ENCODE data around the gene CAMK2G. TPM values are rescaled to one million over a fixed set of nuclear protein-coding genes. Genes with fewer than 3 reads are reported as not detected.

Gene CAMK2G
- total and polyA plus RNA-seq, 2 experiments from 2014 or later, result 30.6 to 34.1 TPM

GRCh38 chr10:73790886-73791625 lies 83.3 kb downstream of the CAMK2G start (continued):
- no peak for TF ChIP-seq NANOG (IDR thresholded peaks at IDR 0.05; ENCODE audit: borderline replicate concordance)
- no peak for TF ChIP-seq REST (IDR thresholded peaks at IDR 0.05; ENCODE audit: unreplicated experiment)
- no peak for TF ChIP-seq JUNB (IDR thresholded peaks at IDR 0.05; ENCODE audit: unreplicated experiment)

GRCh38 chr10:73789659-73790055 lies 84.7 kb downstream of the CAMK2G start:
- DNase-seq (ENCODE audit: low spot score), result no peak
- H3K4me1 ChIP-seq (ENCODE audit: insufficient read depth), result peaks cover 6% of the 10 kb centered on the region; the same call in 1 of the 2 replicates
- H3K9me3 Mint-ChIP-seq, result no peaks in the 10 kb centered on the region
- TF ChIP-seq EZH2phosphoT487 (IDR thresholded peaks at IDR 0.05; ENCODE audit: unreplicated experiment), result no peak
- TF ChIP-seq ZNF114 (CRISPR knock-in tag; IDR thresholded peaks at IDR 0.05), result no peak
- TF ChIP-seq JUNB (IDR thresholded peaks at IDR 0.05; ENCODE audit: unreplicated experiment), result no peak
- TF ChIP-seq CTCF (conservative IDR thresholded peaks at IDR 0.05; ENCODE audit: low read depth in 2 of 2), result no peak
- TF ChIP-seq CREB1 (CRISPR knock-in tag; IDR thresholded peaks at IDR 0.05; ENCODE audit: low read depth), result no peak
- no peak for TF ChIP-seq ETS1 (IDR thresholded peaks at IDR 0.05)
- H2AFZ ChIP-seq, result no peak overlapping the region
- peaks cover 24% of the 10 kb centered on the region for H3K27me3 Mint-ChIP-seq (ENCODE audit: insufficient read depth, low read depth, poor library complexity)
- H3K36me3 Mint-ChIP-seq (ENCODE audit: low read depth), result peaks cover 31% of the 10 kb centered on the region
- no peak overlapping the region; the same call in 2 of the 3 replicates for H3K4me3 Mint-ChIP-seq
- ATAC-seq, result no peak
- peaks cover 19% of the 10 kb centered on the region for H4K20me1 ChIP-seq (replicated peaks; ENCODE audit: insufficient read depth)
- no peak overlapping the region for H3K27ac Mint-ChIP-seq
- H3K27ac ChIP-seq (ENCODE audit: low read depth), result no peak overlapping the region
- peaks cover 16% of the 10 kb centered on the region; the same call in 1 of the 2 replicates for H3K79me2 ChIP-seq (replicated peaks; ENCODE audit: insufficient read depth)
- 0 out of 2 replicates have a peak, but pooled peaks cover 10% of the 10 kb centered on the region for H3F3A ChIP-seq (replicated peaks; ENCODE audit: low read depth)
- H3K4me3 ChIP-seq, result no peak overlapping the region
- H3K4me1 Mint-ChIP-seq, result peaks cover 10% of the 10 kb centered on the region
- no peaks in the 10 kb centered on the region for H3K27me3 ChIP-seq (ENCODE audit: insufficient read depth)
- H3K36me3 ChIP-seq (ENCODE audit: insufficient read depth), result no peaks in the 10 kb centered on the region; the same call in 1 of the 2 replicates
- H3K4me2 ChIP-seq, result no peak overlapping the region
- H3K9me2 ChIP-seq (ENCODE audit: insufficient read depth), result no peaks in the 10 kb centered on the region

Measured in GM23338 (cell line).